GM06990 (cell line): ENCODE data around the gene NACA2.

Source experiments
- DNase-seq: peaks from one replicate; pipeline ENCODE4 v3.0.0-alpha.2; 2011; ENCODE audit not compliant: insufficient read length; ENCODE audit errors: extremely low read depth
- H3K27me3 ChIP-seq: replicated peaks from 2 replicates; pipeline ENCODE4 v1.6.0; 2011; ENCODE audit warnings: low read length; ENCODE audit not compliant: control insufficient read depth, insufficient read depth
- H3K36me3 ChIP-seq: 2 replicates; pipeline ENCODE4 v1.5.1; 2011; ENCODE audit warnings: low read length; ENCODE audit not compliant: control insufficient read depth, insufficient read depth
- H3K4me3 ChIP-seq: replicated peaks from 2 replicates; pipeline ENCODE4 v1.5.1; 2011; ENCODE audit warnings: low read depth, mild to moderate bottlenecking, control low read depth, low read length
- CTCF ChIP-seq: IDR thresholded peaks from 2 replicates; pipeline ENCODE4 v1.5.1; 2011; ENCODE audit warnings: low read length, control low read depth, mild to moderate bottlenecking, inconsistent platforms; ENCODE audit not compliant: insufficient read depth, poor library complexity, severe bottlenecking

Gene NACA2

GRCh38 chr17:61591018-61591417 is at the start of gene NACA2:
Gene NACA2, minus strand, starts transcription at chr17:61591219. Its CDS starts 39 bp downstream, at chr17:61591180.
- H3K27me3 ChIP-seq, result no peaks in the 10 kb centered on the region
- H3K36me3 ChIP-seq, result no peaks in the 10 kb centered on the region
- no peak for DNase-seq
- H3K4me3 ChIP-seq, result no peak within 1 kb of the TSS
- TF ChIP-seq CTCF, result no peak

- no peak for DNase-seq
- no peak for TF ChIP-seq CTCF
- no peaks in the 10 kb centered on the region for H3K27me3 ChIP-seq
- no peaks in the 10 kb centered on the region for H3K36me3 ChIP-seq
- H3K4me3 ChIP-seq, result no peak overlapping the region
These were observed 48.8 kb upstream of the NACA2 start for GRCh38 chr17:61639818-61640217.

GRCh38 chr17:61638087-61638486 is 47.1 kb upstream of the NACA2 start:
- no peak for TF ChIP-seq CTCF
- Histone ChIP-seq H3K27me3 (no peaks in the 10 kb centered on the region), H3K4me3 (no peak overlapping the region), H3K36me3 (no peaks in the 10 kb centered on the region)
- DNase-seq, result no peak

GRCh38 chr17:61635913-61636432 is 45.0 kb upstream of the NACA2 start:
- H3K4me3 ChIP-seq, result no peak overlapping the region
- peak; percentile 9 for DNase-seq
- H3K27me3 ChIP-seq, result no peaks in the 10 kb centered on the region
- TF ChIP-seq CTCF, result peak; percentile 70
- H3K36me3 ChIP-seq, result no peaks in the 10 kb centered on the region

- Histone ChIP-seq H3K4me3 (no peak overlapping the region), H3K27me3 (no peaks in the 10 kb centered on the region), H3K36me3 (no peaks in the 10 kb centered on the region)
- DNase-seq, result no peak
- no peak for TF ChIP-seq CTCF
These were observed 44.0 kb upstream of the NACA2 start for GRCh38 chr17:61634942-61635538.
